NCI-H2107 (cell line): ENCODE results near the gene GET4.
"Not testable (repeated sequence)": the region's sequence is repeated elsewhere in the genome, so short reads cannot be mapped to it uniquely, and the experiment has no call there.

Experiments used
- DNase-seq: peaks from one replicate; lab custom pipeline; 2025; lab: John Stamatoyannopoulos, UW

GET4 gene

DNA sequence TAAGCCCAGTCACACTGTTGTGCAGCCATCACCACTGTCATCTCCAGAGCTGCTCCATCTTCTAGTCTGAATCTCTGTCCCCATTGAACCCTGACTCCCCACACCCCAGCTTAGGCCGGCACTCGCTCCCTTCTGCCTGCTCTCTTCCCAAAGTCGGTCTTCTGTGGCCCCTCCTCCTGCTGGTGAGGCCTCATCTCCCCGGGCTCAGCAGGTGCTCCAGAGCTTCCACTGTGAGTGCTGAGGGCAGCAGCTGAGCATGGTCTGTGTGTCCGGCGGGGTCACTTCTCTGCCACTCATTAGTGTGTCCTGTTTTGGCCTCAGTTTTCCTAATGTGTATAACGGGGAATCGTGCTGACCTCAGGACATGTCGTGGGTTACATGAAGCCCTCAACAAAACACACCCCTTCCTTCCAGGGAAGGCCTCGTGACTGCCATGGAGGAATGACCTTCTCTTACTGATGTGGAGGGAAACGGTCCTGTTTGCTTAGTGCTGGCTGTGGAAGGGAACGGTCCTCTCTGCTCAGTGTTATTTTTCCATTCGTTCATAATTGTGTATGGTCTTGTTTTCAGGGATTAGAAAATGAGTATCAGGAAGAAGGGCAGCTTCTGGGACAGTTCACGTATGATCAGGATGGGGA lies 4.3 kb upstream of the GET4 start:
- no peak for DNase-seq

DNA sequence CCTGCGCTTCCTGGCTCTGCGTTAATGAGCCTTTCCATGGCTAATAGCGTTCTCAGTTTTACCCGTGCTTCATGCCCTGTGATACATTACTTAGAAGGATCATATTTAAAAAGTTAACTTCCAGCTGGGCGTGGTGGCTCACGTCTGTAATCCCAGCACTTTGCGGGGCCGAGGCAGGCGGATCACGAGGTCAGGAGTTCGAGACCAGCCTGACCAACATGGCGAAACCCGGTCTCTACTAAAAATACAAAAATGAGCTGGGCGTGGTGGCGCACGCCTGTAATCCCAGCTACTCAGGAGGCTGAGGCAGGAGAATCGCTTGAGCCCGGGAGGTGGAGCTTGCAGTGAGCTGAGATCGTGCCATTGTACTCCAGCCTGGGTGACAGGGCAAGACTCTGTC lies 3.7 kb upstream of the GET4 start:
- DNase-seq: not testable (repeated sequence)

DNA sequence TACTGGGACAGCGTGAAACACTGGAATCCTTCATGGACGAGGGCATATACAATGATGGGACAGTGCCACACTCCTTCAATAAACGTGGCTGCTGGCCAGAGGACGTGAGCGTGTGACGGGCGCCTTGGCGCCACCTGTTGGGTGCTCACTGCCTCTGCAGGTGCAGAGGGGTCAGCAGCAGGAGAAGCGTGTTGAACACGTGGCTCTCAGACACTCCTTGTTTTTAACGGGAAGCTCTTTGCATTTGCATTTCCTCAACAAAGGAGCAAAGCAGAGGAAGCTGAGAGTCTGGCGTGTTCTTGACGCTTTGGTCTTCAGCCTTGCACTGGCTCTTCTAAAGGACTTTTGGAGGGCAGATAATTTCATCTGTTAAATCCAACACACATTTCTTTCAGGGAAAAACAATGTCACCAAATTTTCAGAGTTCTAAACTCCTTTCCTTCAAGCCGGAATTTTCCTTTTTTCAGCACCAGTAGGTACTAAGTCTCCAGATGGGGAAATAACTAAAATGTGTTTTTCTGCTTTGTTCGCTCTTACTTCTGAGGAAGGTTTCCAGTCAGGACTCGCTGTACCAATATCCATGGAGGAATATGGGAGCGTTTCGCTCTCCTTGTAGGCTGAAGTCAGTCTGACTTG lies 2.9 kb upstream of the GET4 start:
- peak; percentile 79 for DNase-seq

DNA sequence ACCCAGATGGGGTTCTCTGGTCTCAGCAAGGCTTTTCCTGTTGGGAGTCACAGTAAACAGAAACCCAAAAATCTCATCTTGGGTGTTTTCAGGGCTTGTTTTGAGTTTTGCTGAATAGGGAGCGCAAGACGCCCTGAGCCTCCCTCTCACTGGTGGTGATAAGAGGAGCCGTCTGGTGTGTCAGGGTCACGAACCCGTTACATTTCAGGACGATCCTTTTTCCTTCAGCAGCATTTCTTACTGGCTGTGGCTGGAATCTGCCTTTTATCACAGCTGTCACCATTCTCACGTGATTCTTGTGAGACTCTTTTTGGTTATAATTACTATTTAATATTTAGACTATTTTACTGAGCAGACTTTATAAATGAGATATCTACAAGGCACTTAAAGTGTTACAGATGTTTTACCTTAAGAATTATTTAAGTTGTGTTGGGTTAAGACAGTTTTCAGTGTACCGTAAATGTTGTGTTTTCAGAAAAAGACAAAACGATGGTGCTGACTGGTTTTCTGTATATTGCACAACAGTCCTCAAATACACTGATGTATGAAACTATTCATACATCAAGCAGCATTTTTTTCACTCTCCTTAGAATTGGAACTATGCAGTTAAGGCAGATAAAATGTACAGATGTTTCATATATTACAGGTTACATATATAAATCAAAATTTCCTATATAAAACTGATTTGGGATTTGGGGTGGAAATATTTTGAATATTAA lies 2.2 kb upstream of the GET4 start:
- DNase-seq: no peak

DNA sequence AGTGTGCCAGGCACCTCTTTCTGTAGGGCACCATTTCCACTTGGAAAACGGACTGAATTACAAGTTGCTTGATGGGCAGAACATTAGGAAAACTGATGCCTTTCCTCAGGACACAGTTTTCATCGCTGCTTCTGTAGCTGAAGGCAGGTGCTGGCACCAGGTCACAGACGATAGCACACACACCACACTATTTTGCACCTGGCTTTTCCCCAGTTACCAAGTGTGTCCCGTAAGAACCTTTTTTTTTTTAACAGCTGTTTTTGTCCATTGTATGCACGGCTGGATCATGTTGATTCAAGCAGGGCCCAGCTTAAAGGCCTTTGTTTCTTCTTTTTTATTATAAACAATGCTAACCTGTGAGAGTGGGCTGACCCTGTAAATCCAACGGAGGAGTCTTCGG lies 1.3 kb upstream of the GET4 start:
- DNase-seq: peak; percentile 90

DNA sequence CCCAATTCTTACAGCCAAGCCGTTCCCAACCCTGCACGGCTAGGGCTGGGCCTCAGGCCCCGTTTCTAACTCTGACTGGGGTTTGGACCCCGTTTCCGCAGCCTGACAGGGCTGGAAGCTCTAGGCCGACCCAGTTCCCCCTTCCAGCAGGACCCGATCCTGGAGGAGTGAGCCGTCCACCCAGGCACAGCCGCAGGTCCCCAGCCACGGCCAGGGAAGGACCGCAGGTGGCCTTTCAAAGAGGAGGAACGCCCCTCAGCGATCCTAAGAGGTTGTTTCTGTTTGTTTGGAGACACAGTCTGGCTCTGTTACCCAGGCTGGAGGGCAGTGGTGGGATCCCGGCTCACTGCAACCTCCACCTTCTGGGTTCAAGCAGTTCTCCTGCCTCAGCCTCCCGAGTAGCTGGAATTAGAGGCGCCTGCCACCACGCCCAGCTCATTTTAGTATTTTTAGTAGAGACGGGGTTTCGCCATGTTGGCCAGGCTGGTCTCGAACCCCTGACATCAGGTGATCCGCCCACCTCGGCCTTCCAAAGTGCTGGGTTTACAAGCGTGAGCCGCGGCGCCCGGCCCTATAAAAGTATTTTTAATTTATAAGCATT lies 778 bp upstream of the GET4 start:
- DNase-seq: no peak

DNA sequence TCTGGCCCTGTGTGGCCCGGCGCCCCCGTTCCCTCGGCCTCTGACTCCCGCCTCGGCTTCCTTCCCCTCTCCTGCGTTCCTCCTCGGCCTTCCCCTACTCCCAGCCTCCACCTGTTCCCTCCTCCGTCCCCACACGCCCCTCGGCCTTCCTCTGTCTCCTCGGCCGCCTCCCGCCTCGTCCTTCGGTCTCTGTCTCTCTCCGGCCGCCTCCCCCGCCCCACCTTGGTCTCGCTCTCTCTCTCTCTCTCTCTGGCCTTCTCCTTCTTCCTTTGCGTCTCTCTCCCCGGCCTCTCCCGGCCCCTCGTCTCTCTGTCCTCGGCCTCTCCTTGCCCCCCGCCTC lies 588 bp downstream of the GET4 start:
- DNase-seq: no peak

DNA sequence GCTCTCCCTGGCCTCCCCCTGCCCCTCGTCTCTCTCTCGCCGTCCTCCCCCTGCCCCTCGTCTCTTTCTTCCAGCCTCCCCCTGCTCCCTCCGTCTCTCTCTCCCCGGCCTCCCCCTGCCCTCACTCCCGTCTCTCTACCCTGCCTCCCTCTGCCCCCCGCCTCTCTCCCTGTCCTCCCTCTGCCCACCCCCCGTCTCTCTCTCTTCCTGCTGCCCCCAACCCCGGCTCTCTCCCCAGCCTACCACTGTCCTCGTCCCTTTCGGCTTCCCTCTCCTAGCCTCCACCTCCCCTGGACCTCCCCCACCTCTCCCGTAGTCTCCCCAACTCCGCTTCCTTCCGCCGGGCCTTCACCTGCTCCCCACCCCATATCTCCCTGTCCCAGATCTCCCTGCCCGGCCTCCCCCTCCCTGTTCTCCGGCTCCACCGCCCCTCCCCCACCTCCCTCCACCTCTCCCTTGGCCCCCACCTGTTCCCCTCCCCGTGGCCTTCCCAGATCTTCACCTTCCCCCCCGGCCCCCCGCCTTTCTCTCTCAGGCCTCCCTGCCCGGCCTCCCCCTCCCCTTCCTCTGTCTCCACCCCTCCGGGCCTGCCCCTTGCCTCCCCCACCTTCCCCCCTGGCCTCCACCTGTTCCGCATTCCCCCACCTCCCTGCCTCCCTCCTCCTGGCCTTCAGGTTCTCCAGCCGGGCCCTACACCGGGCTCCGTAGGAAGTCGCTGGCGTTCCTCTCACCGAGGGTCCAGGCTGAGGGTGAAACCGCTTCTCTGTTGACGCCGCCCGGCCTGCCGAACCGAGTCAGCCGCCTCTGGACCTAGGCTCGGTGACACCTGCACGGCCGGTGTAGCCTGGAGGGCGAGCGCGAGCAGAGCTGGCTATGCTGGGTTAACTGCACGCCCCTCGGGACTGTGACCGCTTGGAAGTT lies 1.2 kb downstream of the GET4 start:
- DNase-seq: peak; percentile 51

DNA sequence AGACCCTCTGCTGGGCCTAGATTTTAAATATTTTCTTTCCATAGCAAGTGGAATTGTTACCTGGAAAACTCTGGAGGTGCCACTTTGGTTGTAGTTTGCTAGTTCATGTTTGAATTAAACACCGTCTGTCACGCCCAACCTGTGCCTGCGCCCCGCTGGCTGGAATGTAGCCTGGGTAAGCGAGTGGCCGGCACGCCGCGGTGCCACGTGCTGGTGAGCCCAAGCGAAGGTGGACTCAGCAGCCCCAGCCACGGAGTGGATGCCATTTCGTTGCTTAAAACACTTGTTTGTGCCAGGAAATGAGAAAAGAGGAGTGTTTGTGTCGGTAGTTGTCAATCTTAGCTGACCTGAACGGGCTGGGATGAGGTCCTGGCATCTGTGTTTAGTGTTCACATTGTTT lies 2.7 kb downstream of the GET4 start:
- DNase-seq: no peak

DNA sequence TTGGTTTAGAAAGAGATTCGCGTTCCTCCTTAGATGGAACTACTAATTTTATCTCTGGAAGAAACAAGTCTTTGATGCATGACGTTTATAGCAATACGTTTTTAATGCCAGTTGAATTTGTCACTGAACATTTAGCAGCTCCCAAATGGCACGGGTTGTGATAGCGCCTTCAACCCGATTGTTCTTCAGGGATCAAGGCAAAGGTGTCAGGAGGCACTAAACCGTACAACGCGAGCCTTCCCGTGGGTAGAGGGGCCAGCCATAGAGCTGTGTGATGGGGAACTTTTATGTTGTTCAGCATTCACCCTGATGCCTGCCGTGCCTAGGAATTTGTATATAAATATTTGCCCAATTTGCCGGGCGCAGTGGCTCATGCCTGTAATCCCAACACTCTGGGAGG lies 3.4 kb downstream of the GET4 start:
- DNase-seq: no peak

DNA sequence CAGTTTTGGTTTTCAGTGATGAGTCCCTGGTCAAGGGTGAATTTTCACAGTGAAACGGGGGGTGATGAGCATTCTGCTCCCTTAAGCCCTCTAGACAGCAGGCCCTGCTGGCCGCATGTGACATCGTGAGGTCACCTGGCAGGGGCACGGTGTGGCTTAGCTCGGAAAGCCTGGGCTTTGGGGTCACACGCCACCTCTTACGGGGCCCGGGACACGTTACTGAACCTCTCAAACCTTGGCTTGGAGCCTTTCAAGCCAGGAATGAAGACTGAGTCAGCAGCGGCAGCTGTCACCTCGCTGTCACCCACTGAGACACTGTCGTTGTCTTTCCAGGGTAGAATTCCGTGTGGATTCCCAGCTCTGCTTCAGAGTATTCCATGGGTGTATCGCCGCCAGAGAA lies 4.1 kb downstream of the GET4 start:
- DNase-seq: no peak

DNA sequence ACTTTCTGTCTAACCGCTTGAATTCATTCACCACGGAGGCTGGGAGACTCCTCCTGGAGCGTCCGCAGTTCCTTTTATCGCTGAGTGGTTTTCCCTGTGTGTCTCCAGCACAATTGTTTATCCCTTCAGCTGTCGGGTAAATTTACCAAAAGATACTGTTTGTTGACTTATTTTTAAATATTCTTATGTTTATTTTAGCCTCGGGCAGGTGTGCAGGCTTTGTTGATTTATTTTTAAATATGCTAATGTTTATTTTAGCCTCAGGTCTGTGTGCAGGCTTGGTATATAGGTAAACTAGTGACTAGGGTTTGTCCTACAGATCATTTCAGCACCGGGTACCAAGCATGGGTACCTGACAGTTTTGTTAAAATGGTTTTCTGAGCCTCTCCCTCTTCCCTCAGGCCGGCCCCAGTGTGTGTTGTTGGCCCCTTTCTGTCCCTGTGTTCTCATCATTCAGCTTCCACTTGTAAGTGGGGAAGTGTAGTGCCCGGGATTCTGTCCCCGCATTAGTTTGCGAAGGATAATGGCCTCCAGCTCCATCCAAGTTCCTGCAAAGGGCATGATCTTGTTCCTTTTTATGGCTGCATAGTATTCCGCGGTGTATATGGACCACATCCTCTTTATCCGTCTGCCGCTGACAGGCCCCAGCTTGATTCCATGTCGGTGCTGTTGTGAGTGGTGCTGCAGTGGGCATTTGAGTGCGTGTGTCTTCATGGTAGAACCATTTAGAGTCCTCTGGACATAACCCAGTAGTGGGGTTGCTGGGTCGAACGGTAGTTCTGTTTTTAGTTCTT lies 5.3 kb downstream of the GET4 start:
- no peak for DNase-seq

DNA sequence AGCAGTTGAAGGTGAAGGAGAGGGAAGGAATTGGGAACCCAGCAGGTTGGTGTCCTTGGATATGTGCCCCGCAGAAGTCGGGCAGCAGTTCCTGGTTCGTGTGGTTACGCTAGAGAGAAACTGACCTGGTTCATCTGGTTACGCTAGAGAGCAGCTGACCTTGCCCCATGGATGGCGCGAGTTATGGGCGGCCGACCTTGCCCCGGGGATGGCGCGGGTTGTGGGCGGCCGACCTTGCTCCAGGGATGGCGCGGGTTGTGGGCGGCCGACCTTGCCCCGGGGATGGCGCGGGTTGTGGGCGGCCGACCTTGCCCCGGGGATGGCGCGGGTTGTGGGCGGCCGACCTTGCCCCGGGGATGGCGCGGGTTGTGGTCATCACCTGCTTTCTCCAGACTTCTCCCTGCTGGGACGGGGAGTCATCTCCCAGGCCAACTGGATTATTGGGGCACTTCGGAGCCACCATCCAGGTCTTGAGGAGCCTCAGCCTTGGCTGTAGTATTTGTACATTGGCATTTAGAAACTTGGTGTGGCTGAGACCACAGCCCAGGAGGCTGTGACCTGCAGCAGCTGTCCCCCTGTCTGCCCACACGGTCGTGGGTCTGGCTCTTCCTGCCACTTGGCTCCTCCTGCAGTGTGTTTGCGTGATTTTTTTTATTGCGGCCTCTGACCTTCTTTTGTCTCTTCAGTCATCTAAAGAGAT lies 6.1 kb downstream of the GET4 start:
- DNase-seq: no peak

DNA sequence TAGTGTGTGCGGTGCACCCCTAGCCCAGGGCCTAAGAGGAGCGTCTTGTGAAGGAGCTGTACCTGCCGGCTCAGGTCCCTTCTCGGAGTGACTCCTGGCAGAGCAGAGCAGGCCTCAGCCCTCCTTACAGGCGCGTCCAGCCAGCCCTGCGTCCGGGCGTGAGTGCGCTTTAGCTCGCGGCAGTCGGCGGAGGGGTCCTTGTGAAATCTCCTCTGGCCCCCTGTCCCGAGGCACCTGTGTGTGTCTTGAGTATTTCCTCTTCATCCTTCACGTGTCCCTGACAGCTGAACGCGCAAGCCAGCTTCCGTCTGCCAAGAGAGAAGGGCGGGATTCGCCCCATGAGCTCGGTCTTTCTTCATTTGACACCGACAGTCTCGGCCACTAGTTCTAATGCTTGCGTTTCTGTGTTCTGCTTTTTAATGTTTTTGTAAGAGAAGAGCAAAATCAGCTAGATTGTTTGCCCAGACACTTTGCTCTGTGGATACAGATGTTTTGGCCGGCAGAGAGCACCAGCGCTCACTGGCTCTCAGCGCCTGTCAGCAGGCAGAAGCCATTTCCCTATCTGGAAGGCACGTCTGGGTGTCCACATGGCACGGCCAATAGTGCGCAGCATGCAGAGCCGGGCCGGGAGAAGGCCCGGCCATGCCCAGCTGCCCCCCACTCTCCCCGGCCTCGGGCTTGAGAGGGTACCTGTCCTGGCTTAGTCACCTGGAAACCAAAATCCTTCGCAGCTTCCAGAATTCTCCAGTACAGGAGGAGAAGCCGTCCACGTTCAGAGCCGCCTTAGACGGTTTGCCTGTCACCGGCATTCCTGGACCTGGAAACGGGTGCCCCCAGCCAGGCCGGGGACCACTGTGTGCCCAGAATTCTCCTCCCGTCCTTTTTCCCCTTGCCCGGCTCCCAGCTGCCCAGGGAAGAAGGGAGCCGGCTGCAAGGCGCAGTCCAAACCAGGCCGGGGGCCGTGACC lies 7.0 kb downstream of the GET4 start:
- DNase-seq: no peak

DNA sequence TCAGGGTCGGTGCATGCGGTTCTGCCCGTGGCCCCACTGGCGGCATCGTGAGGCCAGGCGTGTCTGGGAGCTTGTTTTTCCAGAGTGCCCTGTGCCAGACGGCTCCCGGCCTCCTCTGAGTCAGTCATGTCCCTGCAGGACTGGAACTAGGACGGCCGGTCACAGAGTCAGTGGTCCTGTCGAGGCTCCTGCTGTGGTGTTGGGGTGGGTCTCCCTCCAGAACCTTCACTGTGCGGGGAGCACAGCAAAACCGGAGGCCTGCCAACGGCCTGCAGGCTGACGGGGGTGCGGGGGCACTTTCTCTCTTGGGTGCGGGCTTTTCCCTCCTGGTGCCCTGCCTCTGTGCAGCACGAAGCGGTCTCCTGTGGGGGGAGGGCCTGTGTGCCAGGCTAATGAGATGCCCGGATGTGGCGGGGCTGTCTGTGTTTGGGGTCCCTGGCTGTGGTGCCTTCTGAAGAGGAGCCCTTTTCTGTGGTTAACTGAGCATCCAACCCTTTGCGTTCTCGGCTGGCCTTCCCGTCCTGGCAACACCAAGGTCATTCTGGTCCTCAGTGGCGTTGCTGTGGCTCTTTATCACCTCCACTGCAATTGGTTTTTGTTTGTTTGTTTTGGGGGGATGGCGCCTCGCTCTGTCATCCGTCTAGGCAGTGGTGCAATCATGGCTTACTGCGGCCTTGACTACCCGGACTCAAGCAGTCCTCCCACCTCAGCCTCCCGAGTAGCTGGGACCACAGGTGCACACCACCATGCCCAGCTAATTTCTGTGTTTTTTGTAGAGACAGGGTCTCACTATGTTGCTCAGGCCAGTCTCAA lies 8.0 kb downstream of the GET4 start:
- no peak for DNase-seq

DNA sequence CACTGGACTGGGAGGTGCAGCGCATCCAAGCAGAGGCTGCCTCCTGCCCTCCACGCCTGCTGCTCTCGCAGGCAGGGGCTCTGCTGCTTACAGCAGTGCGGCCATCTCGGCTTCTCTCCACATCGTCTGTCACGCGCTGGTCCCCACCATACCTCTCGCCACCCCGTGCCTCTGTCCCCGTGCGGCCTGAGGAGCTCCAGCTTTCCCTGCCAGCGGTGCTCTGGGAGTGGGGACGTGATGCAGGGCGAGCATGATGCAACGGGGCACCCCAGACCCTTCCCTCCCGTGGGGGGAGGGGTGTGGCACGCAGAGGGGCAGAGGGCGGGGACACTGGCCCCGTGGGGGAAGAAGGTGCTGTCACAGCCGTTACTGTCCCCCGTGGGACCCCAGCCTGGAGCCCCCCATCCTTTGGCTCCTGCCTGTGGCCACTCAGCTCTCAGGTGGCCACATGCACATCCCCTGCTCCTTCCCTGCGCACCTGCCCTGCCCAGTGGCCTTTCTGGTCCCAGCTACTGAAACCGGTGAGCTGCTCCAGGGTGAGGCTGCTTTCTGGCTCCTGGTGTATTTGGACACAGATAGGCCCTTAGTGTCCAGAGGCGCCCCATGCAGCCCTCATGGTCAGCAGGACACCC lies 9.0 kb downstream of the GET4 start:
- DNase-seq: no peak

DNA sequence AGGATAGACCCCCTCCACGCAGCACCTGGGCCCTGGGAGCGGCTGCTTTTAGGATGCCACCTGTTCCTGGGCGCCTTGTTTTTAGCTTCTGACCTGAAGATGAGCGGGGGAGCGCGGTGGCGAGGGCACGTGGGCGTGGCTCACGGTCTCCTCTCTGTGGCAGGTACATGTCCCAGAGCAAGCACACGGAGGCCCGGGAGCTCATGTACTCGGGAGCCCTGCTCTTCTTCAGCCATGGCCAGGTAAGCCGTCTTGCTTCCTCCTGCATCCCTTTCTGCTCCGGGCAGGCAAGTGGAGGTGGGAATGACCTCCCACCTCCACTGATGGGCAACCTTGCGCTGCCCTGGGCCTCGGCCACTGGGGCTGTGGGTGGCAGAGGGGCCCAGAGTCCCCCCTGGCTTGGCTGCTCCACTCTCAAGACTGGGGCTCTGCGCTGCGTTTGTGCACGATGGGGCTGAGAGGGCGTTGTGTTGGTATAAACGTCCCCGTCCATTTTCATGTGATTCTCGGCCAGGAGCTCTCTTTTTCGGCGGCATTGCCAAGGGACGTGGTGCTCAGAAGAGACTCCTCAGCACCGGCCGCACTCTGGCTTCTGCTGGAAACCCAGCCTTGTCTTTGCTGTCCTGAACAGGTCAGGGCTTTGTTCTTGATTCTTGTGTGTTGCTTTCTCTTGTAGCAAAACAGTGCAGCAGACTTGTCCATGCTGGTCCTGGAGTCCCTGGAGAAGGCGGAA lies 9.7 kb downstream of the GET4 start:
- no peak for DNase-seq
